GM19463 (cell line): ENCODE data around the gene CCDC102A.

Experiments used
- ATAC-seq: cut with Tn5 transposase; IDR thresholded peaks from one replicate; pipeline ENCODE4 v1.9.1; 2021; ENCODE audit warnings: mild to moderate bottlenecking, moderate library complexity; ENCODE audit not compliant: unreplicated experiment

Gene CCDC102A

GRCh38 chr16:57538235-57538721 lies 1.9 kb upstream of the CCDC102A start:
- ATAC-seq: no peak

DNA sequence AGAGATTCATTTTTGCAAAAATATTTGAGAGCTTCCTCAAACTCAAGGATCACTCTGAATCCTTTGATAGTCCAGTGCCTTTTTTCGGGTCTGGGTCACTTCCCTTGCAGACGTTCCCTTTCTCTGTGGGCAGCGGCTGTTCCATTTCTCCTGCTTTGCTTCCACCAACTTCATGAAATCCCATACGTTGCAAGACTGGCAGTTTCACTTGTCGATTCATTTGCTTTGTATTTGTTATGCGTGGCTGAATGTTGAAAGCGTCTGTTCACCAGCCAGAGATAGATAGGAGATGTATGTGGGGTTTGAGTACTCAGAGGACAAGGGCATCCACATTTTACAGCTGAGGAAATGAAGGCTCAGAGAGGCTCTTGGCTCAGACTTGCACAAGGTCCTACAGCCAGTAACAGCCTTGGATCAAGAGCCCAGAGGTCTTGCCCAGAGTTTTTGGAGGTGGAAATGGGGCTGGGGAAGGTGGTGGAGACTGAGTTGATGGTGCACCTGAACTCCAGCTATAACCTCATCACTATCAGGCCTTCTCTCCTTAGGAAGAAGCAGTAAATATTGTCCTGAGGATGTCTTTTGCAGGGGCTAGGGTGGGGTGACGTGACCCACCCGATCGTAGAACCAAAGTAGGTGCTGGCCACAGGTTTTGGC lies 1.3 kb upstream of the CCDC102A start:
- ATAC-seq: no peak

GRCh38 chr16:57537194-57537505 lies 779 bp upstream of the CCDC102A start:
- ATAC-seq: no peak

DNA sequence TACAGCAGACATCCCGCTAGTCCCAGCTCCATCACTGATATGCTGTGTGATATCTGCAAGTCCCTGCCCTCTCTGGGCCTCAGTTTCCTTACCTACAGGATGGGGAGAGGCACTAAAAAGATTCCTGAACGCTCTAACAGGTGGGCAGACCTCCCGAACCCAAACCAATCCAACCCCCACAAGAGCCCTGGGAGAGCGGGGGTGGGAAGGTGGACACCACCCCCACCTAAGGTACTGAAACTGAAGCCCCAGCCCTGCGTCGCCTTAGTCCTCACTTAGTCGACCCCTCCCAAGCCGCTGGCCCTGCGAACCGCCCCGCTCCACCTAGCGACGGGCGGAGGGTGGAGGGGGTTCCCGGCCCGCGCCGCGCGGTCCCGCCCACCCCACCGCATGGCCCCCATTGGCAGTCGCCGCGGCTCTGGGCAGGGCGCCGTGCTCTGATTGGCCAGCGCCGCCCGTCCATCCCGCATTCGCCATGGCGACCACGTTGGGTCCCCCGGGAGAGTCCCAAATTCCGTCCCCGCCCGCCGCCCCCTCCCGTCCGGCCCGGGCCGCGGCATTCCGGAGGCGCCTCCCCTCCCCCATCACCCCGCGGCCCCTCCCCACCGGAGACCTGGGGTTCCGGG lies 578 bp downstream of the CCDC102A start:
- peak; percentile 69 for ATAC-seq

DNA sequence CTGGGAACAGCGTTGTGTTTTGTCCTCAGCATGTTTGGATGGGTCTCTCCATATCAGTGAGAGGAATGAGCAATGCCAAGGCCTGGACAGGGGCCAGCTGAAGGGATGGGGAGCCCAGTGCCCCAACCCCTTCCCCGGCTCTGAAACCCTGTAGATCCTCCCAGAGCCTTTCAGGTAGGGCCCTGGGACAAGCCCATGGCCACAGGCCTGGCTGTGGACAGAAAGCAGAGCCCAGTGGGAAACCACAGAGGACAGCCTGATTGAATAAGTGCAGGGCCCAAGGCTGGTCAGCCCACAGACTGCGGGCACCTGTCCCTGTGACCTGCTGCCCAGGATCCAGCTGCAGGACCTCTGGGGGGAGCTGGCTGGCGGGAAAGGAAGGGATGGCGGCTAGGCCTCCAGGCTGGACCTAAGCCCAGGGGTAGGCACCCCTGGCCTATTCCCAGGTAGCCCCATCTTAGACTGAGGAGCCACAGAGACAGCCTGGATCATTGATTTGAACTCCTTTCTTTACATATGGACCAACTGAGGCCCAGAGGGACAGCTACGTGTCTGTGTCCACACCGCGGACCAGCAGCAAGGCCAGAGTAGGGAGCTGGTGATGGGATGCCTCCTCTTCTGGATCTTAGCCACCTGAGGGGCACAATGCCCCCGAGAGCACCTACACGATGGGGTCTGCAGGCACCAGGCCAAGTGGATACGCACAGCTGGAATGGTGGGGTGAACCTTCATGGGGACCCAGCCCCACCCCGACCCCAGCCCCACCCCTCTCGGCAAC lies 1.3 kb downstream of the CCDC102A start:
- no peak for ATAC-seq

GRCh38 chr16:57534337-57534880 lies 2.0 kb downstream of the CCDC102A start:
- no peak for ATAC-seq

DNA sequence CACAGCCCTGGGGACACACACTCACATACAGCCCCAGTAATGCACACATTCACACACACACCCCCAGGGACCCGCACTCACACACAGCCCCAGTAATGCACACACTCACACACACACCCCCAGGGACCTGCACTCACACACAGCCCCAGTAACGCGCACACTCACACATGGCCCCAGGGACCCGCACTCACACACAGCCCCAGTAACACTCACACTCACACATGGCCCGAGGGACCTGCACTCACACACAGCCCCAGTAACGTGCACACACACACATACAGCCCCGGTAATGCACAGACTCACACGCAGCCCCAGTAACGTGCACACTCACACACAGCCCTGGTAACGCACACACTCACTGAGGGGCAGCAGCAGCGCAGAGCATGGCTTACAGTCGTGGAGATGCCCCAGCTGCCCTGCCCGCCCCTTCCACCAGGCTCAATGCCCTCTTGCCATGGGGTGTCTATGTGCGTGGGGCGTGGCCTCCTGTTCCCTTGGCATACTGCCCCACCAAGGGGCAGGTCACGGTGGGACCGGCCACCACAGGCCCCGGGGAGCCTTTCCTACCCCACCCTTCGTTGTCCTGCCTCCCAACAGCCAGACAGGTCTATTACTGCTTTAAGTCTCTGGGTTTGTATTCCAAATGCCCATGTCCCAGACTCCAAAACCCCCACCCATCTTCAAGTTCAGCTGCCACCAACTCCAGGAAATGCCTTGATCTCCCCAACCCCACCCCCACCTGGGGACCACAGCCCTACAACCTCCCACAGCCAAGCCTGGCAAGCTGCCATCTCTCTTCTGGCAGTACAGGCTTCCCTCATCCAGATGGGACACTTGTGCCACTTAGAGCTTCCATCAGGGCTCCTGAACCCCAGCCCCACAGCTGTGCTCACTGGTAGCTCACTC lies 2.7 kb downstream of the CCDC102A start:
- no peak for ATAC-seq

DNA sequence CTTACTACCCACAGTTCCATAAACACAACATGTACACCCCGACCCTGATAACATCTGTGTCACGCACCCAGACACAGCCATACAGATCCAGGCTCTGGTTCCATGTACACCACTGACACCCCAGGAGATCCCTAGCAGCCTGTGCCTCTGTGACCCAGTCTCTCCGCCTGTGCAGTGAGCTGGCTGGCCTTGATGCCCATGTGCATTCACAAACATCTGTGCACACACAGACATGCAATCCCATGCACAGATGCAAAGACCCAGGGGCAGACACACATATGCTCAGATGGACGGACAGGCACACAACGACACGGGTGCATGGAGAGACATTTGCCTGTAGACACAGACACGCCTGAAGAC lies 4.1 kb downstream of the CCDC102A start:
- no peak for ATAC-seq

DNA sequence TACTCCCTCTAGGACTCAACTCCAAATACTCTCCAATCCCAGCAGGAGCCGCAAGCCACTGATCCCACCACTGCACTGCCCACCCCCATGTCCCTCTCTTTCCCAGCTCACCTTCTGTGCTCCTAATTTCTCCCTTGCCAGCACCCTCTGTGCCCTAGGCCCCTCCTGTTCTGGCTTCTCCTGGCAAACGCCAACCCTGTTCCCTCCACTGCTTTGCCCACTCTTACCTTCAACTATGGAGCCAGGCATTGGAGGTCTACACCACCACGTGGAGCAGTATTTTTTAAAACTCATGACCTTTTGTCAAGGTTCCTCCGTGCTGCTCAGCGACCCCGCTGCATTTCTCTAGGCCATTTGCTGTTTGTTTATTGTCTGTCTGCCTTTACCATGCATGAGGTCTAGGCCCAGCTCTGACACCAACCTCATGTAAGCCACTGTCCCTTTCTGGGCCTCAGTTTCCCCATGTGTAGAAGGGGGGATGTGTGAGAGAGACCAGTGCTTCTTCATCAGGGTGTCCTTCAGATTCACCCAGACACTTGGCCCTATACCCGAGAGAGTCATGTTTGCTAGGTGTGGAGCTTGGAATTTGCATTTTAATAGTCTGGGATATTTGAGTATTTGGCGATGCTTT lies 4.6 kb downstream of the CCDC102A start:
- ATAC-seq: no peak

DNA sequence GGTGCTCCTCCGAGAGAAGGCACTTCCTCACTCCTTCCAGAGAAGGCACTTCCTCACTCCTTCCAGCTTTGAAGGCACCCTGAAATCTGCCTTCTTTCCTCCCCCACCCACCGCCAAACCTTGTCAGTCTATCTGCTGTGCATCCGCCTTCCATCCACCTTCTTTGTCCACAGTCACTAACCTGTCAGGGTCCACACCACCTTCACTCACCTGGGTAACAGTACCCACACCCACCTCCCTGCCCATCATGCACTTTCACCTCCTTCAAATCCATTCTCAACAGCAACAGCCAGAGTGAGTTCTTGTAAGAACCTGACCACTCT lies 5.2 kb downstream of the CCDC102A start:
- ATAC-seq: no peak

DNA sequence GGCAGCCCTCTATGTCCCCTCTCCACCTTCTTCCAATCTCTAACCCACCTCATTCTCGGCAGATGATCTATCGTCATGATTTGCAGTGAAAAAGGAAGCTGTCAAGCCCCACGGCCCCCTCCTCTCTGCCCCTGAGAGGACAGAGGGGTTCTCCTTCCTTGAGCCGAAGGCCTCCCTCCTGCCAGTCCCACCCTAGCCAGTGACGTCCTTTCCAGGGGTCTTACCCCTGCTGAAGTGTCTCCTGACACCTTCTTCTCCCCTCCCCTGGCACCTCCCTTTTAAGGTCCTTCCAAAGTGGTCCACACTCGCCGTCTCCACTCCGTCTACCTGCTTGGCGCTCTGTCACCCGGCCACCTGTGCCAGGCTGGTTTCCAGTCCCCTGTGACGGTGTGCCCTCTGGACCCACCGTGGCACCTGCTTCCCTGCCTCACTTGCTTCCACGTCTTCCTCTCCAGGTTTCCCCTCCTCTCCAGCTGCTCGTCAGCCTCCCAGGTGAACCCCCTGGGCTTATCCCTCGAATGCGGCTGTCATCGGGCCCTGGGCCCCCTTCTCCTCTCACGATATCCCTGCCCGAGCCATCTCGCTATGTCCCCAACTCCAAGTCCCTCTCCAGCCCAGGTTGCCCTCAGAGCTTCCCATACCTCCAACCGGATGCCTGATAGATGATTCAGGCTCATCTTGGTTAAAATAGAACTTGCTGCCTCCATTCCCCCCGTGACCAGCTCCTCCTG lies 5.7 kb downstream of the CCDC102A start:
- ATAC-seq: no peak

DNA sequence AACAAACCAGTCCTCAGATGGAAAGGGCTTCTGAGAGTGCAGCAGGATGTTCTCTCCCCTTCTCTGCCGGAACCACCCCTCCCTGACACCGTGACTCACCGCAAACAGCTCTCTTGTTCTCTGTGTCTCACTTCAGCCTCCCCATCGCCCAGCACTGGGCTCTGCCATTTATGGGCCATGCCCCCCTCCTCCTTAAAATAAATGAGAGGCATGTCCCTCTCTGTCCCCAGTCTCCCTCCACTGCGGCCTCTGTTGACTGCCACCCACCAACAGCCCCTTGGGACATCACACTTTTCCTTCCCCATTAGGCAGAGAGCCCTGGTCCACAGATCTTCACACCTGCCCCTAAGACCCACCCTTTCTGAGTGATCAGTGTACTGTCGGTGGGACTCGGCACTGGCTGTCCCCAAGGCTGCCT lies 6.3 kb downstream of the CCDC102A start:
- peak; percentile 87 for ATAC-seq

DNA sequence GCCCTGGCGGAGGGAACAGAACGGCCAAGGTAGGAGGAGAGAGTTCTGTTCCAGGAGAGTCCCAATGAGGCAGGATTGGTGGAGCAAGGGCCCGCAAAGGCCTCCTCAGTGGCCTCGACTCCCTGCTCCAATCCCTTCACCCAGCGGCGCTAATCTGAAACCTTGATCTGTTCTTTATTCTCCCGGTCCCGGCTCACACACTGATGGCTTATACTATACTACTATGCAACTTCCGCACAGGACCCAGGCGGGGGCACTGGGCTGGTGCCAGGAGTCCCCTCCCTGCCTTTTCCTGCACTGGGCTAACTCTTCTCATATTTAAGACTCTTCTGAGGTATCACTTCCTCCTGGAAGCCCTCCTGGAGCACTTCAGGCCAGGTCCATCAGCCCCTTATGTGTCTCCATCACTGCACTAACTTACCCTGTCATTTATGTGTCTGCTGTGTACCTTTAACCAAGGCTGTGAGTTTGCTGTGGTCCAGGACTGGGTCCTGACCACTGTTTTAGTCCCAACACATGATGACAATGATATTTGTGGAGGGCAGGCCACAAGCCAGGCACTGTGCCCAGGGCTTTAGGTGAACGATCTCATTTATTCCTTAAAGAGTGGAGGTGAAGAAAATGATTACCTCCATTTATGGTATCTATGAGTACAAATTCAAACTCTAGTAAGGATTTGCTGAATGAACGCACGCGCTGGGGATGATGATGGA lies 6.8 kb downstream of the CCDC102A start:
- no peak for ATAC-seq

- no peak for ATAC-seq
These were observed 7.6 kb downstream of the CCDC102A start for GRCh38 chr16:57528499-57529390.

- no peak for ATAC-seq
These were observed 8.6 kb downstream of the CCDC102A start for GRCh38 chr16:57527610-57528360.

GRCh38 chr16:57527027-57527426 lies 9.3 kb downstream of the CCDC102A start:
- no peak for ATAC-seq

- ATAC-seq: no peak
These were observed 9.9 kb downstream of the CCDC102A start for GRCh38 chr16:57526498-57526897.

DNA sequence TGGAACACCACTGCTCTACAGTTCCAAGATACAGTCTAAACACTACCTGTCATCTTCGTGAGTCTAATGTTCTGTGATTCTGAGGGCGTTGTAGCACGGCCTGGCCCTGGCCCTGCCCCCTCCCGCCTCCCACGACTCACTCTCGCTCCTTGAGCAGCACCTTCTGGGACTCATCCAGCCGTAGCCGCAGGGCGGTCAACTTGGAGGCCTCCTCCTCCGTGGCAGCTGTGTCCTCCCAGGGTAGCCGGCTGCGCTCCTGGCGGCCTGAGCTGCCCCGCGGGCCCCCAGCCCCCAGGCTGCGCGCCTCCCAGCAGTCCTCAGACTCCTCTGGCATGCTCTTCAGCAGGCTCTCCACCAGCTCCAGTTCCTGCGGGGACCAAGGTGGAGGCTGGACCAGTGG lies 10.6 kb downstream of the CCDC102A start:
- no peak for ATAC-seq
